Eye (tissue), 1 donor: ENCODE measurements around the gene DDR2.

Experiments
- DNase-seq: peaks from one replicate; pipeline ENCODE4 v3.0.0-alpha.2; 2015

Gene DDR2

GRCh38 chr1:162701286-162701685 lies 69.0 kb downstream of the DDR2 start:
- no peak for DNase-seq

- no peak for DNase-seq
Measured at GRCh38 chr1:162702628-162703027, 70.4 kb downstream of the DDR2 start.

- no peak for DNase-seq
Measured at GRCh38 chr1:162703708-162704107, 71.4 kb downstream of the DDR2 start.

- no peak for DNase-seq
Measured at GRCh38 chr1:162704673-162705424, 72.6 kb downstream of the DDR2 start.

- no peak for DNase-seq
Measured at GRCh38 chr1:162706003-162706402, 73.7 kb downstream of the DDR2 start.

GRCh38 chr1:162706606-162707005 lies 74.3 kb downstream of the DDR2 start:
- peak; percentile 71 for DNase-seq

GRCh38 chr1:162708286-162708685 lies 76.0 kb downstream of the DDR2 start:
- no peak for DNase-seq

GRCh38 chr1:162709132-162709860 lies 77.0 kb downstream of the DDR2 start:
- DNase-seq, result no peak

- no peak for DNase-seq
Measured at GRCh38 chr1:162709870-162710269, 77.6 kb downstream of the DDR2 start.

- no peak for DNase-seq
Measured at GRCh38 chr1:162710345-162710744, 78.1 kb downstream of the DDR2 start.

GRCh38 chr1:162710780-162711465 lies 78.7 kb downstream of the DDR2 start:
- no peak for DNase-seq

- DNase-seq, result no peak
Measured at GRCh38 chr1:162712317-162713029, 80.2 kb downstream of the DDR2 start.

- DNase-seq, result no peak
Measured at GRCh38 chr1:162716123-162716522, 83.9 kb downstream of the DDR2 start.

GRCh38 chr1:162716552-162716951 lies 84.3 kb downstream of the DDR2 start:
- DNase-seq, result no peak

GRCh38 chr1:162717548-162718184 lies 85.4 kb downstream of the DDR2 start:
- no peak for DNase-seq

- no peak for DNase-seq
Measured at GRCh38 chr1:162719678-162720077, 87.4 kb downstream of the DDR2 start.

GRCh38 chr1:162720996-162721395 lies 88.7 kb downstream of the DDR2 start:
- DNase-seq, result no peak

GRCh38 chr1:162721471-162721870 lies 89.2 kb downstream of the DDR2 start:
- no peak for DNase-seq

GRCh38 chr1:162722036-162722435 lies 89.8 kb downstream of the DDR2 start:
- no peak for DNase-seq

GRCh38 chr1:162724583-162725120 lies 92.4 kb downstream of the DDR2 start:
- DNase-seq, result no peak

GRCh38 chr1:162725301-162725837 lies 93.1 kb downstream of the DDR2 start:
- DNase-seq, result no peak

- DNase-seq, result peak; percentile 67
Measured at GRCh38 chr1:162726555-162726954, 94.3 kb downstream of the DDR2 start.
